ENCODE measurements around the gene HK1. TPM values are rescaled to one million over a fixed set of nuclear protein-coding genes. Genes with fewer than 3 reads are reported as not detected.
A peak's percentile ranks its signal among the peaks of the same experiment; 100 is the strongest.

HK1 gene
- total RNA-seq, 4 donors from 2014 or later = 130 to 189 (median 142) TPM

DNA sequence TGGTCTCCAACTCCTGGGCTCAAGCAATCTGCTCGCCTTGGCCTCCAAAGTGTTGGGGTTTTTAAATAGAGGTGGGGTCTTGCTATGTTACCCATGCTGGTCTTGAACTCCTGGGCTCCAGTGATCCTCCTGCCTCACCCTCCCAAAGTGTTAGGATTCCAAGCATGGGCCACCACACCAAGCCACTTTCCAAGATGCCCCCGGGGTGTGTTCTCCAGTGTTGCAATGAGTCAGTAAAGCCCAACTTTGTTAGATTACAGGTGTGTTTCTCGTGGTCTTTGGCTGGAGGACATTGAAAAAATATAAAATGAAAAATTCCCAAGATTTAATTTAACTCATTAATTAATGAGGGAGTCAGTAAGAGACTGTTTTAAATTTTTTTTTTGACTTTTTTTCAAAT, 109.2 kb downstream of the HK1 start:
- H3K27me3 ChIP-seq = no peaks in the 10 kb centered on the region
- H3K4me1 ChIP-seq = peaks cover 45 to 97% (median 59%) of the 10 kb centered on the region in 3 donors
- intact Hi-C loops (cut with DNase I) = no loop called here
- peaks cover 13 to 94% (median 14%) of the 10 kb centered on the region in 3 donors for H3K36me3 ChIP-seq
- TF ChIP-seq POLR2A (IDR thresholded peaks at IDR 0.05) (no peak), CTCF (IDR thresholded peaks at IDR 0.05) (no peak)
- H3K27ac ChIP-seq = peak overlapping the region; percentile 49 to 94 (median 83)
- H3K9me3 ChIP-seq = no peaks in the 10 kb centered on the region
- 70 to 72% methylated on average over 3 of the region's 3 CpGs for WGBS, 2 donors
- no peak for DNase-seq
- no peak overlapping the region for H3K4me3 ChIP-seq

DNA sequence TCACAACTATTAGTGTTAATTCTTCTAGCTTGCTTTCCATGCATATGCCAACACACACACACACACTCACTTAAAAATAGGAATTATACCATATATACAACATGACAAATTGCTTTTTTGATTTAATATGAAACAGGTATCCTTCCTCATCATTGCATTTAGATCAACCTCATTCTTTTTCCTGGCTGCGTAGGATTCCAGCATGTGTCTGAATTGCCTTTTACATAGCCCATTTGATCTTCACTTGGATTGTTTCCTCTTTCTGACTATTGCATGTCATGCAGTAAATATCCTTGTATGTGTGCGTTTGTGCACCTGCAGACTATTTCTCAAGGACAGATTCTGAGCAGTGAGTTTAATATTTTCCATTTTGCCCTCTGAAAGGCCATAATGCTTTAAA, 110.2 kb downstream of the HK1 start:
- H3K4me1 ChIP-seq = peaks cover 35 to 89% (median 49%) of the 10 kb centered on the region in 3 donors
- WGBS, 2 donors = 92 to 100% methylated on average over 2 of the region's 2 CpGs
- intact Hi-C loops (cut with DNase I) = no loop called here

GRCh38 chr10:69389827-69390490, 111.7 kb downstream of the HK1 start:
- TF ChIP-seq CTCF (IDR thresholded peaks at IDR 0.05) (no peak), POLR2A (IDR thresholded peaks at IDR 0.05) (no peak)
- Histone ChIP-seq H3K4me3 (no peak overlapping the region), H3K27me3 (no peaks in the 10 kb centered on the region), H3K36me3 (peaks cover 21 to 93% (median 25%) of the 10 kb centered on the region in 3 donors), H3K4me1 (peaks cover 21 to 74% (median 36%) of the 10 kb centered on the region in 3 donors), H3K27ac (peak overlapping the region; percentile 79 to 89 (median 85)), H3K9me3 (no peaks in the 10 kb centered on the region)
- intact Hi-C loops (cut with DNase I) = loop anchor here (5.0 kb wide), 1 partner anchor 153 kb away; no protein-coding TSS in a partner anchor
- 30 to 60% methylated on average over 6 to 8 of the region's 8 CpGs for WGBS, 2 donors
- DNase-seq = no peak

More for the DNA sequence above, 110.2 kb downstream of the HK1 start:
- H3K27ac ChIP-seq = peak overlapping the region in 3 of 4 donors; percentile 79 to 94 (median 89)
- no peaks in the 10 kb centered on the region for H3K9me3 ChIP-seq
- no peak for DNase-seq
- H3K27me3 ChIP-seq = no peaks in the 10 kb centered on the region
- no peak overlapping the region for H3K4me3 ChIP-seq
- TF ChIP-seq CTCF (IDR thresholded peaks at IDR 0.05) (no peak), POLR2A (IDR thresholded peaks at IDR 0.05) (no peak)
- H3K36me3 ChIP-seq = peaks cover 13 to 93% (median 19%) of the 10 kb centered on the region in 3 donors

DNA sequence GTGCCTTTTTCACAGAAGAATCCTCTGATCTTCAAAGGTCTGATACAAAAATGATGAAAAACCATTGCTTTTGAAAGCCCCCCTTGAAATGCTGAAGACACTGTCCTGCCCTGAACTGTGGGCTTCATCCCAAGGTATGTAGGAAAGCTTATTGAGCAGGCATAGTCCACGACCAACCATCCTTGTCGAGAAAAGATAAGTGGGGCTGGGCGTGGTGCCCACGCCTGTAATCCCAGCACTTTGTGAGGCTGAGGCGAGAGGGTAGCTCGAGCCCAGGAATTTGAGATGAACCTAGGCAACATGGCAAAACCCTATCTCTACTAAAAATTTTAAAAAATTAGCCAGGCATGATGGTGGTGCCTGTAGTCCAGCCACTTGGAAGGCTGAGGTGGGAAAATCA, 112.9 kb downstream of the HK1 start:
- H3K9me3 ChIP-seq = no peaks in the 10 kb centered on the region
- H3K36me3 ChIP-seq = peaks cover 23 to 95% (median 33%) of the 10 kb centered on the region in 3 donors
- peak overlapping the region in 3 of 4 donors; percentile 76 to 89 (median 87) for H3K27ac ChIP-seq
- no peak for DNase-seq
- no peaks in the 10 kb centered on the region for H3K27me3 ChIP-seq
- intact Hi-C loops (cut with DNase I) = loop anchor here (5.0 kb wide), 1 partner anchor 154 kb away; no protein-coding TSS in a partner anchor
- peaks cover 18 to 65% (median 33%) of the 10 kb centered on the region in 3 donors for H3K4me1 ChIP-seq
- no peak overlapping the region for H3K4me3 ChIP-seq
- TF ChIP-seq POLR2A (IDR thresholded peaks at IDR 0.05) (no peak), CTCF (IDR thresholded peaks at IDR 0.05) (no peak)
- WGBS, 2 donors = 52% methylated on average over 6 of the region's 6 CpGs; no CpG with 5 or more reads in 1 of the 2 donors

GRCh38 chr10:69392481-69393000, 114.2 kb downstream of the HK1 start:
- no peaks in the 10 kb centered on the region for H3K9me3 ChIP-seq
- peak overlapping the region; percentile 29 to 89 (median 82) for H3K27ac ChIP-seq
- peak; percentile 89 to 99 (median 98) for TF ChIP-seq CTCF (IDR thresholded peaks at IDR 0.05)
- no peak for TF ChIP-seq POLR2A (IDR thresholded peaks at IDR 0.05)
- H3K4me1 ChIP-seq = peaks cover 13 to 51% (median 20%) of the 10 kb centered on the region in 3 donors
- H3K36me3 ChIP-seq = peaks cover 18 to 95% (median 33%) of the 10 kb centered on the region in 3 donors
- no peak for DNase-seq
- no peak overlapping the region for H3K4me3 ChIP-seq
- intact Hi-C loops (cut with DNase I) = loop anchor here (5.0 kb wide), 1 partner anchor 155 kb away; no protein-coding TSS in a partner anchor
- WGBS, 2 donors = 7 to 17% methylated on average over 5 of the region's 7 CpGs
- H3K27me3 ChIP-seq = no peaks in the 10 kb centered on the region
